ENCODE data around the gene PLXNA4.
A peak's percentile ranks its signal among the peaks of the same experiment; 100 is the strongest.

Gene PLXNA4

DNA sequence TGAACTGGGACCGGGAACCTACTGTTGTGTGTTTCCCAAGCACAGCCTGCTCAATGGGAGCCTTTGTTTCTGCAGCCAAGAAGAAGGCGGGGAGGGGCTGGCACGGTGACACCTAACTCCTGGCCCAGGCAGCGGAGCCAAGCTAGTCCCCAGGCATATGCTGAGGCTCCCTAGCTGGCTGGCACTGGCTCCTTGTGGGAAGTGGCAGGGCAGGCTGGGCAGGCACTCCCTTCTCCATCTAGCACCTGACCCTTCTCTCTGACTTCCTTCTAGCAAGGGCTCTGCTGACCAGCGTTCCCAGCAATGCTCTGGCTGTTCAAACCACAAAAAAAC is 325.0 kb downstream of the PLXNA4 start:
- no peak for DNase-seq

- no peak for DNase-seq
These were observed 325.6 kb downstream of the PLXNA4 start for GRCh38 chr7:132250480-132251326.

DNA sequence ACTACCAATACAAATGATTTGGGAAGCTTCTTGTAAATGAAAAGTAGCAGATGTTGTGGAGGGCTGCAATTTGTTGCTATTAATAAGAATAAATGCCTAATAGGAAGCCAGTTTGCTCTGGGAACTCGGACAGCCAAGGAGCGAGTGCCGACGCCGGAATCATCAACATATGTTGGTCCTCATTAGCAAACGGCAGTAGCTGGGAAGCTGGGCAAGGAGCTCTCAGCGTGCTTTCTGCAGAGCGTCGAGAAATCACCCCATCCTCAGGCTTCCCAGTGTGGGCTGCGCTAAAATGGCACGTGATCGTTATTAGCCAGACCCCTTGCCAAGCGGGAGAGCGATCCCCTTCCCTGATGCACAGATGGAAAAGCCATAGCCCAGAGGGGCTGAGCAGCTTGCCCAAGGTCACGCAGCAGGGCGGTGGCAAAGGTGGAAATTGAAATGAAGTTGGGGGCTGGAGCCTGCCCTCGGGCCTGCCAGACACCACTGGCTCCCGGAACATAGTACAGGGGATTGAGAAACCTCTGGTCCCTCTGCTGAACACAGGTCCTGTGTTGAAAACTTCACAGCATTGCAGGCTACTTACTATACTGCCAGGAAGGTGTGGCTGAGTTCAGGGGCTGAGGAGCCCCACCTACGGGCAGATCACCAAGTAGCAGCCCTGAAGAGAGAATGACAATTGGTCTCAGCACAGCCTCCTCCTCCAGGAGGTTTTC is 326.9 kb downstream of the PLXNA4 start:
- peak; percentile 1 for DNase-seq

GRCh38 chr7:132248841-132249240 is 327.4 kb downstream of the PLXNA4 start:
- DNase-seq, result no peak

DNA sequence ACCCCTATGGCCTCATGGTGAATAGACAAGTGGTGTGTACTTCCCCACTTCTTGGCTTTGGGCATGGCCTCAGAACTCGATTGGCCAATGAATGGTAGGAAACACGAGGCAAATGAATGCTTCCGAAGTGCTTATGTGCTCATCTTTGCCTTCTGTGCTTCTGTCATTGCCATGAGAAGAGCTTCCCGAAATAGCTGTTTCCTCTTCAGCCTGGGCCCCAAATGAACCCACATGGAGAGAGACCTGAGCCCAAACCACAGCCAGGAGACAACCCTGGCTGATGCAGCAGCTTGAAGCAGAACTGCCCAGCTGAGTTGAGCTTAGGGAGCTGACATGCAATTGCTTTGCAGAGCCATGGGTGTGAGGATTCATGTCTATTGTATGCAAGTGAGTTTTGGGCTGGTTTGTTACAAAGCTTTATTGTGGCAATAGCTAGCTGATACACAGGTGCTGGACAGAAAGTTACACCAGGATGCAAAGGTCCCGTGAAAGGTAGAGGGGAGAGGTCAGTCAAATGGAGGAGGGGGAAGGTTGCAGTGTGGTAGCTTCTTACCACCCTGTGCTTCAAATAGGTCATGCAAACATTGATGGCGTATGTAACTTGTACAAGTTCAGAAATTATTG is 328.2 kb downstream of the PLXNA4 start:
- DNase-seq, result no peak

- DNase-seq, result no peak
These were observed 329.7 kb downstream of the PLXNA4 start for GRCh38 chr7:132246591-132246990.

DNA sequence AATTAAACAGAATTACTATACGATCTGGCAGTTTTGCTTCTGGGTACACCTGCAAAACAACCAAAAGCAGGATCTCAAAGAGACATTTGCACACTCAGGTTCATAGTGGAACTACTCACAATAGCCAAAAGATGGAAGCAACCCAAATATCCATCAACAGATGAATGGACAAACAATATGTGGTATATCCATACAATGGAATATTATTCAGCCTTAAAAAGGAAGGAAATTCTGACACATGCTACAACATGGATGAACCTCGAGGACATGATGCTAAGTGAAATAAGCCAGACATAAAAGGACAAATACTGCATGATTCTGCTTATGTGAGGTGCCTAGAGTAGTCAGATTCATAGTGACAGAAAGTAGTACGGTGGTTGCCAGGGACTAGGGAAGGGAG is 330.7 kb downstream of the PLXNA4 start:
- DNase-seq, result no peak

- DNase-seq, result no peak
These were observed 331.3 kb downstream of the PLXNA4 start for GRCh38 chr7:132244903-132245480.

- peak; percentile 1 for DNase-seq
These were observed 332.8 kb downstream of the PLXNA4 start for GRCh38 chr7:132243463-132243862.

GRCh38 chr7:132243051-132243450 is 333.2 kb downstream of the PLXNA4 start:
- no peak for DNase-seq

DNA sequence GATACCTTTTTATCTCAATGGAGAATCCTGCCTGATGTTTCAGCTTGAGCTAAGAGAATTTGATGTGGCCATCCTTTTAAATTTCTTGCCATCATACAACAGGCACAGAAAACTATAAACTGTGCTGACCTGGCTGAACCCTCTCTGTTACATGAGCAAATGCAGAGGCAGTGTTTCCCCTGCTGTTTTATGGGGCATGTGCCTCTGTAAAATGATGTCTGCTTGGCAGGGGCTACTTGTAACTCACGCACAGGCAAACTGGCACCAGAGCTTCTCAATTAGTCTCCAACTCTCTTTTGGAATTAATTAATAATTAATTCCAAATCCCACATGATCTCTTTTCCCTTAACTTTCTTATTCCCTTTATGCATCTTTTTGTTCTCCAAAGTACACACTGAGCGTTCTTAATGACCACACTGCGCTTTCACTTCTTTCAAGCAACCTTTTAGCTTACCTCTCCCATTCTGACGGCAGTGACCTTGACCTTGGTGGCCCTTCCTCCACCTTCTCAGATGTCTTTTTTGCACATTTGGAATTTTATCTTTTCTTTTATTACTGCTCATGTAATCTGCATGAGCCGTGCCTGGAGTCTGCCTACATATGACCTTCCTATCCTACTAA is 334.0 kb downstream of the PLXNA4 start:
- no peak for DNase-seq

DNA sequence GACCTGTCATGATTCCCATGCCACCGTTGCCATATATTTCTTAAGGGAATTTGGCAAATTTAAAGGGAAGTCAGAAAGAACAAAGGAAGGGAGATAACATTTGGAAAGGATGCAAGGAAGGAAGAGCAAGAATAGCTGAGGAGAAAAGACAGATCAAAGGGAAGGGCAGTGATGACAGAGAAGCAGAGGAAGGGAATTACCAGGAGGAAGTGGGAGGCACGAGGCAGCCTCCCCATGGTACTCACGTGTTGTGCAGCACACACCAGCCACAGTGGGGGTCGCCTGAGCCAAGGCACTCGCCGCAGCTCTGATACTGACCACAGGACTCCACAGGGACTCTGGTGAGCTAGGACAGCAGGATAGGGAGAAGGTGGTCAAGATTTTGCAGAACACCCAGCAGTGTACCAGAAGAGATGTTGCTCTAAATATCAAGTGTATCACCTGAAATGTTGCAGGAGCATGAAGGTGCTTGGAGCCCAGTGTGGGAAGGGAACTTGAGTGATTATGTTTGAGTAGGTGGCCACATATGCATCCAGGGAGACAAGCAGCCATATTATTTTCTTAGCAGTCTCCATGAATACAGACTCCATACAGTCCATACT is 335.3 kb downstream of the PLXNA4 start:
- no peak for DNase-seq

- DNase-seq, result no peak
These were observed 336.0 kb downstream of the PLXNA4 start for GRCh38 chr7:132240262-132240661.

DNA sequence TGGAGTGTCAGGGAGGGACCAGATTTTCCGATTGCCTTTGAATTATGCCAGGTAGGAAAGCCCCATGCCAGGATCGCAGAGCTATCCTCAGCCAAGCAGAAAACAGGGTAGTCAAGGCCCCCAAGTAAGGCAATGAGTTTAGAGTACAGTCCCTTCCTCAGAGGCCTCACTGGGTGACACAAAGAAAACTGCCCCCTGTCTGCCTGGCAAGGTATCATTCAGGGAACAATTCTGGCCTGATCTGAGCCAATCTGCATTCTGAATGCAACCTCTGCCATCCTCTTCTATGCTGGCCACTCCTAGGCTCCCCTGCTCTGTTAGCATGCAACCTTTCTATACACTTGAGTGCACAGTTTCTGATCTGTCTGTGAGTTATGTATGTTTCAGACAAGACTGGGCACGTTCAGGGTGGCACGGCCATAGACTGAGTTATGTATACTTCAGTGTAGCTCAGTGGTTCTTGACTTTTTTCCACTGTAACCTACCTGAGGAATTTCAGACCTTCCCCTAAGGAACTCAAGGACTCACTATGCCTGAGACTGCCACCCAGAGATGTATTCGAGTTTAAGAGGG is 336.8 kb downstream of the PLXNA4 start:
- no peak for DNase-seq

DNA sequence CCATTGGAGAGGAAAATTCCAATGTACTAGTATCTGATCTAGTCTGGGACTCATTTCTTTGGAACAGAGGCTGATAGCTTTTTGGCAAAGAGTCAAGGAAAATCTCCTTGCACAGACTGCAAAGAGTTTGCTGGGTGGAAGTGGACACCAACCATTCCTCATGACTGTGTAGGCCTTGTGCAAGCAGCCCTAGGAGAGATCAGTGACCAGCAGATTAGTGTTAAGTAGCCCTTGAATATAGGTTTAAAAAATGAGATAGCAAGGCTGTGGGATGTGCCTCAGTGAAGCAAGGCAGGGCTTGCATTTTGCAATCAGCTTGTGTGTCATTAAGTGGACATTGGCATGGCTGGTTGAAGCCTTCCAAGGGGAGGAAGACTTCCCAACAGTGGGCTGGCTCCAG is 341.6 kb downstream of the PLXNA4 start:
- no peak for DNase-seq

DNA sequence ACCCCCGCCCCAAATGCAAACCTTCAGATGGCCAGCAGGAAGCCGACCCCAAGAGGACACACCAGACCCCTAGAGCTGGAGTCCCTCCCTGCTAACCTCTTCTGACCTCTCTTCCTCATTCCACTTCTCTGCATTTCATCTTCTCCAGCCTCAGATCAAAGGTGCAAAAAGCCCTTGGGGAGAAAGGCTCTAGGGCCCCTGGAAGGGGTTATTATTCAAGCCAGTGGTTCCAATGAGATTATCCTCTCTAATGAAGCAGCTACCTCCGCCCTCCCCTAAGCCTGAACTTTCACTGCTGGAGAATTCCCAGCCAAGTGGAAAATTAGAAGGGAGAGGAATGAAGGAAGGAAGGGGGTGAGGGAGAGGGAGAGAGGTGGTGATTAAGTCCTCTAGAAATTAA is 343.9 kb downstream of the PLXNA4 start:
- no peak for DNase-seq

DNA sequence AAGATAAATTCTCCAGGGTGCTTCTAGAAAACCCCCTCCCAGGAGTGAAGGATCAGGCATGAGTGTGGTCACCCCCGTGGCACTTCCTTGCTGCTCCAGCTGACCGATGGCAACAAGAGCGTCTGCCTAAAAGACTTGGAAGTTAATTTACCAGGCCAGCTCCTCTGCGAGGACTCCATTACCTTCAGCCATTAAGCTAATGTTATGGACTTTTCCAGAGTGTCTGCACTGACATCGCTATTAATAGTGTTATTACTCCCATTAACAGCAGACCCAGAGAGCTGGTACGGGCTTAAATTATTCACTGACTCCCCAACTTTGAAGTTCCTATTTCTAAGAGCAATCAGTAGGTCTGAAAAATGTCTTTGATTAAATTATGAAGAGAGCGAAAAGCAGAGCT is 345.8 kb downstream of the PLXNA4 start:
- DNase-seq, result no peak

- DNase-seq, result no peak
These were observed 348.0 kb downstream of the PLXNA4 start for GRCh38 chr7:132228240-132228639.

DNA sequence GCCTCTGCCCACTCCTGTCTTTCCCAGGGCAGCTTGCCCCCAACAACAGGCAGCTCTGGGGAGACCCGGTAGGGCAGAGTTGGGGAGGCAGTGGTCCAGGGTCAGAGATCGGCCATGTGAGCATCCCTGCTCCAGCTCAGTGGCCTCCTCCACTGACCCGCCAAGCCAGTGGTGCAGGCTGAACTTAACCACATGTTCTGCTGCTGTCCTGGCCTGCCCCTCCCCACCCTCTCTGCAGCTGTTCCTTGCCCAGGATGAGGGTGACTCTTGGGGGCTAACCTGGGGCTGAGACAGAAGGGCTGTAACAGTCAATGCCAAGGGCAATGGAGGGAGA is 349.3 kb downstream of the PLXNA4 start:
- DNase-seq, result no peak

DNA sequence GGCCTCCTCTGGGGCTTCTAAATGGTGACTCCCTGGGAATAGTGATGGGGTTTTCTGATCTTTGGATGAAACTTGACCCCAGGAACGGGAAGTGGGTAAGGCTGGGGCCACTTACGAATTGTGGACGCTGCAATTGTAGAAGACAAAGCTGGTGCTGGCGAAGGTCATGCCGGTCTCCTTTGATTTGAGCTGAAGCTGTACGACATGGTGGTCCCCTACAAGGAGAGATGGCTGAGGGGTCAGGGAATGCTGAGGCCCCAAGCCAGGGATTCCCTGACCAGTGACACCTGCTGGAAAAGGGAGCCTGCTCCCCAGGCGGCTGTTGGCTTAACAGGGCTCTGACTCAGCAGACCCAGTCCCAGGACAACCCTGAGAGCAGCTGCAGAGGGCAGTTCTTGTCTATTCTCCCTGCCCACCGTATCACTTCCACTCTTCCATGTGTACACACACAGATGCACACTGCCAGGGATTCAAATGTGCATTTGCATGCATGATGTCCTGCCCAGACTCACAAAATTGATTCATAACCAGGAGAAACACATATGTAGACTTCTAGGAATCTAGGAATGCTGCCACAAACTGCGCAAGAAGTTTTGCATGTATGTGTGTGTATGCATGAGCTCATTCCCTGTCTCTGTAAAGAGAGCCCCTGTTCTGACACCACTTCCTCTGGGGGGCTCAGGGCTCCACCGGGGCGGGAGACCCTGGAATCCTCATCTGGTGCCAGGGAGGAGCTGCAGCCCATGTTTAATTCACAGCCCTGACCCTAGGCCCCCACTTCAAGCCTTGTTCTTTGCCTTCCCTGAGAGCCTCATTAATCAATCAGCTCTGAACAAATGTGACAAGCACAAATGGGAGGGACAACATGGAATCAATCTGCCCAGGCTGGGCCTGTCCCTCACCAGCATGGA is 350.0 kb downstream of the PLXNA4 start:
- no peak for DNase-seq

DNA sequence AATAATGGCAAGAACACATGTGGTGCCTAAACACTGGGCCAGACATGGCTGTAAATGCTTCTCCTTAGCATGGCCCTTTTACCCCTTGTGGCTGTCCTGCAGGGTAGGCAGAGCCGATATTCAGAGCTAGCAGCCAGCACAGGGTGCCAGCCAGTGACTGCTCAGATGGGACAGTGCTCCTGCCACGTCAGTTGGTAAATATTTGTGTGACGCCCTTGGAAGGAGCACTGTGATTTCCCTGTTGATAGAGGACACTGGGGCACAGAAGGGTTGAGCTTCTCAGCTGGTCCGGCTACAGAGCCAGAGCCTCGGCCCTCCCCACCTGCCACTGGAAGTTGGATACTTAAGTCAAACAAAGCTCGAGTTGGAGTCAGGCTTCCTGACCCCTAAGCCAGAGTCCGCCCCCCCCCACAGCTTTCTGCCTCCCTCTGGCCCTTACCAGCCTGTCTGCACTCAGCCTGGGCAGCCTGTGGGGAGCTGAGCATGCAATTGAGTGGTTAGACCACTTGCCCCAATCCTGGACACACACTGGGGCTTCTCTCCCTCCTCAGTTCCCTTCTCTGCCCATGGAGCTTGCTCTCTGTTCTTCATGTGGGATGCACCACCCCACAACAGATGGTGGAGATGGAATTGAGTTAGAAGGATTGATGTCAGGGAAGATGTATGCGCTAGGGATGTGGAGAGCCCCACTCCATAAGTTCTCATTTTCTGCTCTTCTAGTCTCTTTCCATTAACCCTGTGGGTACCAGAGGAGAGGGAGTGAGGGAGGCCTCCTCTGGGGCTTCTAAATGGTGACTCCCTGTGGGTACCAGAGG is 350.8 kb downstream of the PLXNA4 start:
- no peak for DNase-seq

Measured in OCI-M1 (cell line).